ENCODE data around the gene DNAJB11.
"Not testable (repeated sequence)": the region's sequence is repeated elsewhere in the genome, so short reads cannot be mapped to it uniquely, and the experiment has no call there.

The DNAJB11 gene

GRCh38 chr3:186525369-186526255 lies 44.9 kb upstream of the DNAJB11 start:
- peaks cover 16% of the 10 kb centered on the region for H3K9me3 Mint-ChIP-seq
- peak overlapping the region; percentile 1 for H3K4me3 Mint-ChIP-seq
- H3K27me3 Mint-ChIP-seq (ENCODE audit: low read depth, poor library complexity): peaks cover 7% of the 10 kb centered on the region
- TF ChIP-seq CTCF (IDR thresholded peaks at IDR 0.05): no peak
- peak overlapping the region; percentile 51 for H3K27ac Mint-ChIP-seq
- DNase-seq: no peak
- H3K4me1 Mint-ChIP-seq: peaks cover 75% of the 10 kb centered on the region
- H3K36me3 Mint-ChIP-seq (ENCODE audit: low read depth): peaks cover 5% of the 10 kb centered on the region

GRCh38 chr3:186526256-186526606 lies 44.3 kb upstream of the DNAJB11 start:
- Mint-ChIP-seq H3K36me3 (ENCODE audit: low read depth) (peaks cover 5% of the 10 kb centered on the region), H3K4me1 (peaks cover 75% of the 10 kb centered on the region), H3K27me3 (ENCODE audit: low read depth, poor library complexity) (peaks cover 7% of the 10 kb centered on the region), H3K27ac (peak overlapping the region; percentile 26), H3K9me3 (peaks cover 16% of the 10 kb centered on the region), H3K4me3 (no peak overlapping the region)
- no peak for TF ChIP-seq CTCF (IDR thresholded peaks at IDR 0.05)
- DNase-seq: peak; percentile 29

GRCh38 chr3:186529201-186529999 lies 41.1 kb upstream of the DNAJB11 start:
- Mint-ChIP-seq H3K36me3 (ENCODE audit: low read depth) (peaks cover 5% of the 10 kb centered on the region), H3K4me1 (peaks cover 71% of the 10 kb centered on the region), H3K4me3 (no peak overlapping the region), H3K27ac (no peak overlapping the region), H3K27me3 (ENCODE audit: low read depth, poor library complexity) (peaks cover 5% of the 10 kb centered on the region), H3K9me3 (peaks cover 16% of the 10 kb centered on the region)
- TF ChIP-seq CTCF (IDR thresholded peaks at IDR 0.05): no peak
- no peak for DNase-seq

- peaks cover 71% of the 10 kb centered on the region for H3K4me1 Mint-ChIP-seq
- peaks cover 5% of the 10 kb centered on the region for H3K36me3 Mint-ChIP-seq (ENCODE audit: low read depth)
- no peak for TF ChIP-seq CTCF (IDR thresholded peaks at IDR 0.05)
- H3K27me3 Mint-ChIP-seq (ENCODE audit: low read depth, poor library complexity): peaks cover 5% of the 10 kb centered on the region
- H3K27ac Mint-ChIP-seq: peak overlapping the region; percentile 3
- peaks cover 16% of the 10 kb centered on the region for H3K9me3 Mint-ChIP-seq
- H3K4me3 Mint-ChIP-seq: no peak overlapping the region
- DNase-seq: no peak
Measured at GRCh38 chr3:186530415-186530814, 40.1 kb upstream of the DNAJB11 start.

GRCh38 chr3:186531694-186532093 lies 38.8 kb upstream of the DNAJB11 start:
- peaks cover 16% of the 10 kb centered on the region for H3K9me3 Mint-ChIP-seq
- H3K27me3 Mint-ChIP-seq (ENCODE audit: low read depth, poor library complexity); DNase-seq; H3K27ac Mint-ChIP-seq; H3K4me3 Mint-ChIP-seq; H3K36me3 Mint-ChIP-seq (ENCODE audit: low read depth): not testable (repeated sequence)
- H3K4me1 Mint-ChIP-seq: peaks cover 67% of the 10 kb centered on the region

- TF ChIP-seq CTCF (IDR thresholded peaks at IDR 0.05): no peak
- H3K4me3 Mint-ChIP-seq: no peak overlapping the region
- H3K9me3 Mint-ChIP-seq: peaks cover 15% of the 10 kb centered on the region
- peak overlapping the region; percentile 32 for H3K27ac Mint-ChIP-seq
- DNase-seq: peak; percentile 38
- peaks cover 72% of the 10 kb centered on the region for H3K4me1 Mint-ChIP-seq
- peaks cover 4% of the 10 kb centered on the region for H3K36me3 Mint-ChIP-seq (ENCODE audit: low read depth)
- no peaks in the 10 kb centered on the region for H3K27me3 Mint-ChIP-seq (ENCODE audit: low read depth, poor library complexity)
Measured at GRCh38 chr3:186532598-186533072, 37.9 kb upstream of the DNAJB11 start.
